ENCODE results near the gene TMEM235.
A peak's percentile ranks its signal among the peaks of the same experiment; 100 is the strongest.

Gene TMEM235

DNA sequence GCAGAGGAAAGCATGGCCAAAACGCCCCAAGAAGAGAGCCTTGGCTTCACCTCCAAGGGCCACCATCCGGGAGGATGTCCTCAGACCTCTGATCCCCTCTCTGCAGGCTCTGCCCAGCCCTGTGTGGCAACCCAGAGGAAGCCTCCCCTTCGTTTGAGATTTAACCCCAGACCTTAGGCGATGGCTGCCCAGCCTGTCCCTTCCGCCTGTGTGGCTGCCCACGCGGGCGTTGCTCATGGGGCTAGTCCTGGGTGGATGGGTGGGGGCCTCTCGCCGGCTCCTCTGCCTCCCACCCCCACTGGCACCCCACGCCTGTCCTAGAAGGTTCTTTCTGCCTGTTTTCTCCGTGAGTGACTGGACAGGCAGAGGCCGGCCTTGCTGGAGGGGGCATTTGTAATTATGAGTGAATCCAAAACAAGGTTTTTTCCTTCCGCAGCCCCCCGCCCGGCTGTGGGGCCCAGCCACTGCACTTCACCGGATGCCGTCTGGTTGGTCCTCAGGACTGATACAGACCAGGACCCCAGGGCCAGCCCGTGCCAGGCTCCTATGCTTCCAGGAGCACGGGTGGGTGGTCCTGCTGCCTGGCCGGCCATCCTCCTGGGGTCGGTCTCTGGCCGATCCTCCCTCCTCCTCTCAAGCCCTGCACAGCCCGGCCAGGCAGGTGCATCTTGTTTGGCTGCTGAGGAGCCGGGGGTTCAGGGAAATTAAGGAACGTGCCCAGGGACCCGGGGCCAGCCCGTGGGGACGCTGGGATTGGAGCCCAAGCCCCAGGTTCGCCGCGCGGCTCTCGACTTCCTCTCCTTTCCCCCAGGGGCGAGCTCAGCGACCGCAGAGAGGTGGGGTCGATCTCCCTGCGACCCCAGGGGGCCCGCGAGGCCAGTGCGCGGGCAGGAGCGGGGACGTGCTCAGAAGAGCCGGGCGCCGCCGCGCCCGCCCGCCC lies at the start of gene TMEM235:
TSS of gene TMEM235 (plus strand) at position 636 of the 940 bp plus-strand sequence. CDS start 393 bp downstream, outside the sequence.
- no peak for DNase-seq

DNA sequence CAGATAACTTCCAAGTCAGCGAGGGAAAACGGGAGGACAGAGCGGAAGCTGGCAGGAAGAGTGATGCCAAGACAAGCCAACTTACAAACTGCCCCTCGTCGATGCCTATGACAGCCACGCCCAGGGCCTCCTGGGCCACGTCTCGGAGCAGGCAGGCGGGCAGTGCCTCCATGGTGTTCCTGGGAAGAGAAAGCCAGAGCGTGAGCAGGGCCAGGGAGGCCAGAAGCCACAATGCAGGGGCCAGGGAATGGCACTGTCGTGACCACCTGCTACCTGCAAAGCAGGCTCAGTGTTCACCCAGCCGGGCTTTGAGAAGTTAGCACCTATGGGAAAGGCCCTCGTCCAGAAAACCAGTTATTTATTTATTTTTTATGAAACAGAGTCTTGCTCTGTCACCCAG lies 48.9 kb upstream of the TMEM235 start:
- no peak for DNase-seq

DNA sequence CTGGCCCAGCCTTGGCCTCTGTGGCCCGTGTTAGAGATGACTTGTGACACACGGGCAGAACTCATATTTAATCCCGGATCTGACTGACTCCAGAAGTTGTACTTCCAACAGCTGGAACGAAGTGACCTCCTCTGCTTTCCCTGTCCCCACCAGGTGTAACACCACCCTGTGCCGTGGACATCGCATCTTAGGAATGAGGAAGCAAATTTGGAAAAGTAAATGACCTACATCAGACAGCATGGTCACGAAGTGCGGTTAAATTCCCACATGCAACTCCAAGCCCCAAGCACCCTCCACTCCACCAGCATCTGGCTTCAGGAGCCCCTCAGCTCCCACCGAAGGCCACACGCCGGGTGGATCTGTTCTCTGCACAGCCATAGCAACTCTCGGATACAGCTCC lies 47.5 kb upstream of the TMEM235 start:
- no peak for DNase-seq

DNA sequence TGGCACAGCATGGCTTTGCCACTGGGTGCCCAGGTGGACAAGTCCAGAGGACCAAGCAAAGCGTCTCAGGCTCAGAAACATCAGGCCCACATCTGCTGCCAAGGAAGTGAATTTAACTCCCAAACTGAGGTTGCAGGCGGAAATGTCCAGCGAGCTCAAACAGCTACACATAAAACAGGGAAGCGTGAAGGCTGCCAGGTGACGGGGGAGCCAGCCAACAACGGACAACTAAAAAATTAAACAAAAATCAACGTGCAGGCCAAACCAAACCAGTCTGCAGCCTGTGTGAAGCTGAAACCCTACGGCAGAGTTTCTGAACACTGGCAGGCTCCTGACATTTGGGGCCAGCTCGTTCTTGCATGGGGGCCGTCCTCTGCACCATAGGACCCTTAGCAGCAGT lies 47.1 kb upstream of the TMEM235 start:
- DNase-seq = peak; percentile 53

DNA sequence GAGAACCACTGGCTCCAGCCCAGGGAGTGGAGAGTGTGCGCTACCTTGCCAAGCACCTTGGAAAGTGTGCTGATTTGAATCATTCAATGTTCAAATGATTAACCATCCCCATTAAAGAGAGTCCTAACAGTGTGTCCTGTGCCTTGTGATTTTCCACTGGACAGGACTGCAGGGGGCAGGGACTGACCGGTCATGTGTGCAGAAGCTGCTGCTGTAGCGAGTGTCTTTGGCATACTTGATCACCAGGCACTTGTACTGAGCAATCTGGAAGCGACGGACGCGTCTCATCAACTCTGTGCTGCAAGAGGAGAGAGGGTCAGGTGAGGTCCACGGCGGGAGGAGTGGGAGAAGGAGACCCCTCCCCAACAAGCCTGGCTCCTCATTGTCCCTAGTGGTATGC lies 46.6 kb upstream of the TMEM235 start:
- no peak for DNase-seq

DNA sequence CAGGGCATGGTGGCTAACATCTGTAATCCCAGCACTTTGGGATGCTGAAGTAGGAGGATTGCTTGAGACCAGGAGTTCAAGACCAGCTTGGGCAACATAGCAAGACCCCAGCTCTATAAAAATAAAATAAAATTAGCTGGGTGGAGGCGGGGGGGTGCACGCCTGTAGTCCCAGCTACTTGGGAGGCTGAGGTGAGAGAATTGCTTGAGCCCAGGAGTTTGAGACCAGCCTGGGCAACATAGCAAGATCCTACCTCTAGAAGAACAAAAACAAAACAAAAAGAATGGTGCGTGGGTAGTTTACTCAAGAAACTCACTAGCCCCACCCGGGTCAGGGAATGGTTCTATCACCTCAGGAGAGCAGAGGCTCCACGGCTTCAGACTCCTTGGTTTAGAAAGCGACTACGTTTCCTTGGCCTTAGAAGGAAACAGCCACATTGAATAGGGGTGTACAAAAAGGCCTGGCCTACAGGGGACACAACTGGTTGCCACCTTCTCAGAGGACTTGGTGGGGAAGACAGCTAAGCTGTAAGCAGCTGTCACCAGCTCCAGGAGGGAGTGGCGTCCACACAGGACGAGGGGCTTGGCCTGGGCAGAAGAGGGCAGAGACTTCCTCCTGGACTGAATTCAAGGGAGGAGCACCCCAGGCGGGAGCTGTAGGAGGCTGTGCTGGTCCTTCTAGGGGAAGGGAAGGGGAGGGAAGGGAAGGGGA lies 45.3 kb upstream of the TMEM235 start:
- DNase-seq = peak; percentile 66

DNA sequence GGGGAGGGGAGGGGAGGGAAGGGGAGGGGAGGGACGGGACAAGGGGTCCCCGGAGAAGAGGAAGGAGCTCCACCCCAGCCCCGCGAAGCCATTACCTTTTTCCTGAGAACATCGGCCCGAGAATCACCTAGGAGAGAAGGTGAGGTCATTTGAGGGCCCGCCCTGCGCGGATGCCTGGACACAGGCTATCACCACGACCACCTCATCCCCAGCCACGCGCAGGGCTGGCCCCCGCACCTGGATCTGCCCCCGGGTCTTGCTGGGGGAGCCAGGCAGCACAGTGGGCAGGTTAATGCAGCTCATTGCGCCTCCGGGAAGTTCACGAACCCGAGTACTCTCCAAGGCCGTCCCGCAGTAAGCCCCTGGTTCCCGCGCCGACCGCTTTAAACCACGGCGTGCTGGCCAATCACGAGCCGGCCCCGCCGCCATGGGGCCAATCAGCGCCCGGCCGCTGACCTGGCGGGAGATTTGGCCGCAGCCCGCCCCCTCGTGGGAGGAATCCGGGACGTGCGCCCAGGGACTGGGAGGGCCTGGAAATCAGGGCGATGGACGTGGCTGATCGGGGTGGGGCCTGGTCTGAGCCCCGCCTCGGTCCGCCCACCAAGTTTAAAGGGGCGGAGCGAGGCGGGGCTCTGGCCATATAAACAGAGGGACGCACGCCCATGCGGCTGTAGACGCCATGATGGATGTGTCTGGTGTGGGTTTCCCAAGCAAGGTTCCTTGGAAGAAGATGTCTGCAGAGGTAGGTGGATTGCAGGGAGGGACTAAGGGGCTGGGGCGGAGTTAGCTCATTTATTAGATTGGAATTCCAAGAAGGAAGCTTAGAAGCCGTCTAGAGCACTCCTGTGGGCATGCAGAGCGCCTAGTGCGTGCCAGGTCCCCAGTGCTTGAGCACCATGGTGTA lies 44.5 kb upstream of the TMEM235 start, which contains the start of the genes AFMID and TK1:
TSS of gene AFMID (plus strand) at position 671 of the 904 bp plus-strand sequence. CDS start at position 680, 9 bp downstream.
TSS of gene TK1 (minus strand) at position 361 of the 904 bp plus-strand sequence. CDS start at position 303, 58 bp downstream.
- DNase-seq = peak; percentile 98

DNA sequence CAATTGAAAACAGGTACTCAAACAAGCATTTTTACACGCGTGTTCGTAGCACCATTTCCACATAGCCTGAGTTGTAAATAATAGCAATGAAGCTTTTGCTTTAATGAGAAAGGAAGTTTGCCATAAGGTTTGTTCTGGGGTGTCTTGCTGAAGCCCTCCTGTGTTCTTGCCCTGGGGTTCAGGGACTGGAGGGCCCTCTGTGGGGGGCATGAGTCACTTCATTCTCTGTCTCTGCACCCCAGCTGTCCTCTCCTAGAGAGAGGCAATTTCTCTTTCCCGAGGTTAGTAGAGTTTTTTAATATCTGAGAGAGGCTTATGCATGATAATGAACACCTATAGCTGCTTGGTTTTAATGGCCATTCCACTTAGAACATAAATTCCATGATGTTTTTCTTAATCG lies 34.7 kb upstream of the TMEM235 start:
- DNase-seq = no peak

DNA sequence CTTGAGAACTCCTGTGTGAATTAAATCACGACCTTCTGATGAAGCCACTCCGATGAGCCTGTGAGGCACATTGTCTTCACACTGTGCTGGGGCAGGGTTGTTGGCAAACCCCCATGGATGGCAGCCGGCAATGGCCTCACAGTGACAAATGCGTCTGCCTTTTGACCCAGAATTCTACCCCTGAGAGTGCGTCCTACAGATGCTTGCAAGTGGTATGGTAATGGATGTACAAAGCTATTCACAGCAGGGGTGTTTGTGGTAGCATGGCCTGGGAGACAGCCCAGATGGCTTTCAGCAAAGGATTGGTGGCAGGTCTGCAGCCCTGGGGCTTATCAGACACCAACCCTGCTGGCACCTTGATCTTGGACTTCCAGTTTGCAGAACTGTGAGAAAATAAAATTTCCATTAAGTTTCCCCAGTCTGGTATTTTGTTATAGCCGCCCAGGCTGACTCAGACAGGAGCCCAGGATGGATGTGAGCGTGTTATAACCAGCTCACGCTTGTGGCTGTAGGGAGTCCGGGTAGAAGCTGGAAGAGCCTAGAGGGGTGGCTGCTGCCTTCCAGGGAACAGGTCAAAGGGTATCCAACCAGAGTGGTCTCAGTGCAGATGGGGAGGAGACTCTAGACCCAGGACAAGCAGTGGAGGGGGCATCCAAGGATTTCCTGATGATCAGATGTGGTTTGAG lies 34.1 kb upstream of the TMEM235 start:
- DNase-seq = no peak

DNA sequence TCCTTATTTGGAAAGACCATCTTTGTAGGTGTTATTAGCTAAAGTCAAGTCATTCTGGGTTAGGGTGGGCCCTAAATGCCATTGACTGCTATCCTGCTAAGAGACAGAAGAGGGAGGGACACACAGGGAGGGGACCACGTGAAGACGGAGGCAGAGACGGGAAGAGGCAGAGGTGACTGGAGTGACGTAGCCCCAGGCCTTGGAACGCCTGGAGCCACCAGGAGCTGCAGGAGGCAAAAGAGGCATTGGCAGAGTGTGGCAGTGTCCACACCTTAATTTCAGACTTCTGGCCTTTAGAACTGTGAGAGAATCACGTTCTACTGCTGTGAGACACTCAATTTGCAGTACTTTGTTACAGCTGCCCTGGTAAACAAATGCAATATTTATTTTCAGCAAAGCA lies 31.0 kb upstream of the TMEM235 start:
- no peak for DNase-seq

DNA sequence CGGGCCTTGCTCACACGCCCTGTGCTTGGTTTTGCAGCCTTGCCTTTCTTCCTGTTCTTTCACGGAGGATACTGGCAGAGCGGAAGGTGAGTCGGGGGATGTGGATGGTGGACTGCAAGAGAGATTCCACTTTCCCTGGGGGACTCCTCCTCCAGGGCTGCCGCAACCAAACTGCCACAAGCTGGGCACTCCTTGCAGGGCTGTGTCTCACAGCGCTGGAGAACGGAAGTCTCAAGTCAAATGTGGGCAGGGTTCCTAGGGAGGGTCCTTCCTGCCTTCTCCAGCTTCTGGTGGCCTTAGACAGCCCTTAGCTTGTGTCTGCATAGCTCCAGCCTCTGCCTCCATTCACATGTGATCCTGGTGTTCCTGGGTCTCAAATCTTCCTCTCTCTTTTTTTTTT lies 28.8 kb upstream of the TMEM235 start:
- no peak for DNase-seq

DNA sequence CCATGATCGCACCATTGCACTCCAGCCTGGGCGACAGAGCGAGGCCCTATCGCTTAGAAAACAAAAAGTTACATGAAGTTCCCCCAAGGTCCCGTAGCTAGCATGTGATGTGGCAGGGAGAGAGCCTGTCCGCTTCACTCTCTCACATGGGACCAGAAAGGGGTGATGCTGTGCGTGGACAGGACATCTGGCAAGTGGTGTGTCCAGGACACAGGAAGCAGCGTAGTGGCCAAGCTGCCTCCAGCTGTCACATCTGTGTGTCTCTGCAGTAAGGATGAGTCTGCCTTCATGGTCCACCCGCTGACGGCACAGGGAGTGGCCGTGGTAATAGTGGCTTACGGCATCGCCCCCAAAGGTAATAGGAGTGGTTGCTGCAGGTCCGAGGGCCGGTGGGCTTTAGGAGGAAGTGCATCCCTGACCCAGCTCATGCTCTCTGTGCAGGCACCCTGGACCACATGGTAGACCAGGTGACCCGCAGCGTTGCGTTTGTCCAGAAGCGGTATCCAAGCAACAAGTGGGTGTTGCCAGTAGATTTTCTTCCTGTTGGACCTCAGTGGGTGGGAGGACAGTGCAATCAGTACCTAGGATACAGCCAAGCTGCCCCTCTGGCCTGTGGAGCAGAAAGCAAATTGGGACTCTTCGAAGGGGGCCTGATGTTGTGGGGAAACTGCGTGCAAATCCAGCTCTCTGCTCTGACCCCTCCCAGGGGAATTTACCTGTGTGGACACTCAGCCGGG lies 26.9 kb upstream of the TMEM235 start:
- DNase-seq = no peak

DNA sequence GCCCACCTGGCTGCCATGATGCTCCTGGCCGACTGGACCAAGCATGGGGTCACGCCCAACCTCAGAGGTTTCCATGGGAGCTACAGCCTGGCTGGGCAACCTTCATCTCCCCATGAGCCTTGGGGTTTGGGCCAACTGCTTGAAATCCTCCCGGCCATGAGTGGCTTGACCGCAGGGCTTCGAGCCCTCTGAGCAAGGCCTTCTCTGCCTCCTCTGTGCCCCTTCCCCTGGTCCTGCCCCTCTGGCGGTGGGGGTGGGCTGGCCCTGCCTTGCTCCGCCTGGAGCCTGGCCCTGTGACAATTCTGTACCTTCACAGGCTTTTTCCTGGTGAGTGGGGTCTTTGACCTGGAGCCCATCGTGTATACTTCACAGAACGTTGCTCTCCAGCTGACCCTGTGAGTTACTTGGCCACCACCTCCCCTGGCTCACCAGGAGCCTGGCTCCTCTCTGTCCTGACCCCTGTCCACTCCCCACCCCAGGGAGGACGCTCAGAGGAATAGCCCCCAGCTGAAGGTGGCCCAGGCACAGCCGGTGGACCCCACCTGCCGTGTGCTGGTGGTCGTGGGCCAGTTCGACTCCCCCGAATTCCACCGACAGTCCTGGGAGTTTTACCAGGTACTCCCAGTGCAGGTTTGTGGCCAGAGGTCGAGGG lies 26.2 kb upstream of the TMEM235 start:
- DNase-seq = no peak

DNA sequence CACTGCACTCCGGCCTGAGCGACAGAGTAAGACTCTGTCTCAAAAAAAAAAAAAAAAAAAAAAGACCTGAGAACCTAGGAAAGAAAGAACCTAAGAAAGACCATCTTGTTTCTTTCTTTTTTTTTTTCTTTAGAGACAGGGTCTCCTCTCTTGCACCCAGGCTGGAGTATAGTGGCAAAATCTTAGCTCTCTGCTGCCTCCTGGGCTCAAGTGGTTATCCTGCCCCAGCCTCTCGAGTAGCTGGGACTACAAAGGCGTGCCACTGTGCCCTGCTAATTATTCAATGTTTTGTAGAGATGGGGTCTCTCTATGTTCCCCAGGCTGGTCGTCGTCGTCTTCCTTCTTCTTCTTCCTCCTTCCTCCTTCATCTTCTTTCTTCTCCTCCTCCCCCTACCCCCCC lies 25.1 kb upstream of the TMEM235 start:
- no peak for DNase-seq

DNA sequence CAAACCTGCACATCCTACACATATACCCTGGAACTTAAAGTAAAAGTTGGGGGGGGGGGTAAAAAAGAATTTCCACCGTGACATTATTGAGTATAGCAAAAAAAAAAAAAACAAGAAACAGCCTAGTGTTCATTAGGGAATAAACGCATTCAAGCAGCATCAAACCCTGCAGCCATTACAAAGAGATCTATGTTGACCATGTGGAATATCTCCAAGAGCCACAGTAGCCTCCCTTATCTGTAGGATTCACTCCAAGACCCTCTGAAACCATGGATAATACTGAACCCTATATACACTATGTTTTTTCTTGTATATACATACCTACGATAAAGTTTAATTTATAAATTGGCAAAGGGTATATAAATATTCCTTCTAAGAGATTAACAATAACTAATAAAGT lies 22.9 kb upstream of the TMEM235 start:
- DNase-seq = no peak

DNA sequence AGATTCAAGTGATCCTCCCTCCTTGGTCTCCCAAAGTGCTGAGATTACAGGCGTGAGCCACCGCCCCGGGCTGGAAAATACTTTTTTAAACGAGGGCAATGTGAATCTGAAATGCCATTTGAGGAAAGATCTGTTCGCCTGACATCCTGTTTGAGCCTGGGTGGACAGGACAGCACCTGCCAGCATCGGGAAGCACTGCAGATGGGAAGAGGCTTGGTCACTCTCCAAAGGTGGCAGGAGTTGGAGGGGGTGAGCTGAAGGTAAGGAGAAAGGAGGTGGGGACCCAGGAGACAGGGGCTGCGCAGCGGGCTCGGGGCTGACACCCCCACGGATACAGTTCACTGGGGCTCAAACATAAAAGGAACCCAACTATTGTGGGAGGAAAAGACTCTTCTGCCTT lies 21.3 kb upstream of the TMEM235 start:
- DNase-seq = no peak

DNA sequence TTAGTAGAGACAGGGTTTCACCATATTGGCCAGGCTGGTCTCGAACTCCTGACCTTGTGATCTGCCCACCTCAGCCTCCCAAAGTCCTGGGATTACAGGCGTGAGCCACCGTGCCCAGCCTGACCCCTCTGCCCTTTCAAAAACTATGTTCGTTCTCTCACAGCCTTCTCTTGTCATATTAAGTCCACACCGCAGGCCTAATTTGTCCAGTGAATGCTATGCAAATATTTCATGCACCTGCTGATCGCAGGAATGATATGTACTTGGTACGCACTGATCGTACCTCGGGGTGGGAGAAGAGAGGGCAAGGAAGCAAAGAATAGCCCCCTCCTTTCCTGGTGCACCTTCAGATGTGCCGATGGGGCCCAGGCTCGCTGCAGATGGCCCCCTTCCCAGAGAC lies 20.4 kb upstream of the TMEM235 start:
- no peak for DNase-seq

DNA sequence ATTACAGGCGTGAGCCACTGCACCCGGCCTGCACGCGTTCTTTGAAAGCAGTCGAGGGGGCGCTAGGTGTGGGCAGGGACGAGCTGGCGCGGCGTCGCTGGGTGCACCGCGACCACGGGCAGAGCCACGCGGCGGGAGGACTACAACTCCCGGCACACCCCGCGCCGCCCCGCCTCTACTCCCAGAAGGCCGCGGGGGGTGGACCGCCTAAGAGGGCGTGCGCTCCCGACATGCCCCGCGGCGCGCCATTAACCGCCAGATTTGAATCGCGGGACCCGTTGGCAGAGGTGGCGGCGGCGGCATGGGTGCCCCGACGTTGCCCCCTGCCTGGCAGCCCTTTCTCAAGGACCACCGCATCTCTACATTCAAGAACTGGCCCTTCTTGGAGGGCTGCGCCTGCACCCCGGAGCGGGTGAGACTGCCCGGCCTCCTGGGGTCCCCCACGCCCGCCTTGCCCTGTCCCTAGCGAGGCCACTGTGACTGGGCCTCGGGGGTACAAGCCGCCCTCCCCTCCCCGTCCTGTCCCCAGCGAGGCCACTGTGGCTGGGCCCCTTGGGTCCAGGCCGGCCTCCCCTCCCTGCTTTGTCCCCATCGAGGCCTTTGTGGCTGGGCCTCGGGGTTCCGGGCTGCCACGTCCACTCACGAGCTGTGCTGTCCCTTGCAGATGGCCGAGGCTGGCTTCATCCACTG lies 17.3 kb upstream of the TMEM235 start, which contains the start of gene BIRC5:
TSS of gene BIRC5 (plus strand) at position 238 of the 690 bp plus-strand sequence. CDS start at position 302, 64 bp downstream.
- DNase-seq = peak; percentile 90

DNA sequence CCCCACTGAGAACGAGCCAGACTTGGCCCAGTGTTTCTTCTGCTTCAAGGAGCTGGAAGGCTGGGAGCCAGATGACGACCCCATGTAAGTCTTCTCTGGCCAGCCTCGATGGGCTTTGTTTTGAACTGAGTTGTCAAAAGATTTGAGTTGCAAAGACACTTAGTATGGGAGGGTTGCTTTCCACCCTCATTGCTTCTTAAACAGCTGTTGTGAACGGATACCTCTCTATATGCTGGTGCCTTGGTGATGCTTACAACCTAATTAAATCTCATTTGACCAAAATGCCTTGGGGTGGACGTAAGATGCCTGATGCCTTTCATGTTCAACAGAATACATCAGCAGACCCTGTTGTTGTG lies 16.7 kb upstream of the TMEM235 start:
- DNase-seq = no peak

Data from right hindlimb (tissue), 1 donor.